GM12878 (cell line): ENCODE data around the gene PREX1. TPM values are rescaled to one million over a fixed set of nuclear protein-coding genes. Genes with fewer than 3 reads are reported as not detected.

Experiments used
- ATAC-seq: fragments of 200-7000 bp; cut with Tn5 transposase; 3 replicates; pipeline ENCODE4 v1.9.1; 2020; ENCODE audit warnings: mild to moderate bottlenecking, moderate library complexity
- BruUV-seq: library from RNA; stranded (reverse); fragments of 400-500 nt; replicated peaks from 2 replicates; lab custom pipeline; 2021; lab: Mats Ljungman, UMichigan
- CTCF ChIA-PET: fragments of 300-600 bp; sonication (Branson Sonifier 250); formaldehyde crosslinking; extraction: SDS; loops from one replicate; lab custom pipeline; 2021; ENCODE audit warnings: inconsistent platforms; lab: Yijun Ruan, JAX
- POLR2A ChIA-PET: fragments of 350-600 bp; formaldehyde crosslinking; extraction: SDS; loops from one replicate; lab custom pipeline; 2021; ENCODE audit warnings: inconsistent platforms; lab: Charles Lee
- RAD21 ChIA-PET: fragments of 300-600 bp; sonication (Branson Sonifier 250); formaldehyde crosslinking; loops from one replicate; lab custom pipeline; 2023; ENCODE audit warnings: antibody characterized with exemption; ENCODE audit not compliant: unreplicated experiment; lab: Charles Lee
- SMC1A ChIA-PET: fragments of 300-600 bp; sonication (Branson Sonifier 250); formaldehyde crosslinking; loops from one replicate; lab custom pipeline; 2023; ENCODE audit not compliant: unreplicated experiment, uncharacterized antibody; lab: Charles Lee
- DNase-seq: peaks from one replicate; pipeline ENCODE4 v3.0.0-alpha.2; 2011; ENCODE audit warnings: low read depth, low spot score
- FAIRE-seq: peaks from 3 replicates; lab custom pipeline; 2011; peaks lifted over from hg19 to GRCh38; lab: Jason Lieb, UNC
- H2AFZ ChIP-seq: 2 replicates; pipeline ENCODE4 v1.6.0; 2011; ENCODE audit warnings: low read depth, low read length, control low read depth; ENCODE audit not compliant: control insufficient read depth
- H3K27ac ChIP-seq: 2 replicates; pipeline ENCODE4 v1.5.1; 2011; ENCODE audit warnings: control low read depth; ENCODE audit not compliant: control insufficient read depth, insufficient read depth
- H3K27me3 ChIP-seq, 2 experiments: replicated peaks in 1 of 2; 2 replicates each; pipeline versions ENCODE4 v1.6.0 to v1.6.1; 2011; ENCODE audit warnings: low read length in 1 of 2; ENCODE audit not compliant: control insufficient read depth in 2 of 2, insufficient read depth in 2 of 2
- H3K36me3 ChIP-seq, 2 experiments: 2 replicates each; pipeline ENCODE4 v1.5.1; 2011; ENCODE audit warnings: low read length in 1 of 2; ENCODE audit not compliant: control insufficient read depth in 2 of 2, insufficient read depth in 2 of 2
- H3K4me1 ChIP-seq: 2 replicates; pipeline ENCODE4 v1.6.1; 2011; ENCODE audit warnings: mild to moderate bottlenecking, low read length, moderate library complexity, mixed read lengths; ENCODE audit not compliant: control insufficient read depth, insufficient read depth
- H3K4me2 ChIP-seq: 2 replicates; pipeline ENCODE4 v1.6.0; 2011; ENCODE audit warnings: control low read depth; ENCODE audit not compliant: control insufficient read depth, insufficient read depth
- H3K4me3 ChIP-seq: fragments of 200-600 bp; sonication (generic); 2 replicates; pipeline ENCODE4 v1.5.1; 2016
- H3K79me2 ChIP-seq: 2 replicates; pipeline ENCODE4 v1.6.0; 2011; ENCODE audit warnings: low read length; ENCODE audit not compliant: control insufficient read depth, insufficient read depth
- H3K9ac ChIP-seq: 2 replicates; pipeline ENCODE4 v1.8.0; 2011; ENCODE audit warnings: low read length, control low read depth, mixed read lengths; ENCODE audit not compliant: control insufficient read depth, insufficient read depth
- H3K9me3 ChIP-seq: replicated peaks from 3 replicates; pipeline ENCODE4 v1.5.1; 2011; ENCODE audit warnings: mild to moderate bottlenecking, low read length; ENCODE audit not compliant: control insufficient read depth, insufficient read depth
- H4K20me1 ChIP-seq: 2 replicates; pipeline ENCODE4 v1.6.0; 2011; ENCODE audit not compliant: control insufficient read depth, insufficient read depth
- EZH2 ChIP-seq: IDR thresholded peaks from 2 replicates; pipeline ENCODE4 v1.6.1; 2012; ENCODE audit warnings: low read depth, mild to moderate bottlenecking, control low read depth, inconsistent platforms, low read length, borderline replicate concordance; ENCODE audit not compliant: control insufficient read depth
- HDGF ChIP-seq: fragments of 450-650 bp; IDR thresholded peaks from 2 replicates; pipeline ENCODE4 v1.6.1; 2016; ENCODE audit warnings: antibody characterized with exemption
- PML ChIP-seq: IDR thresholded peaks from 2 replicates; pipeline ENCODE4 v1.6.1; 2012; ENCODE audit warnings: low read length, inconsistent platforms
- SKIL ChIP-seq: fragments of 450-650 bp; IDR thresholded peaks from 2 replicates; pipeline ENCODE4 v1.6.1; 2017; ENCODE audit warnings: mild to moderate bottlenecking, low read depth, inconsistent platforms; ENCODE audit not compliant: poor library complexity, severe bottlenecking
- SP1 ChIP-seq: IDR thresholded peaks from one replicate; pipeline ENCODE4 v1.6.1; 2011; ENCODE audit warnings: low read depth, low read length
- SUZ12 ChIP-seq: fragments of 200-600 bp; sonication (generic); IDR thresholded peaks from one replicate; pipeline ENCODE4 v1.6.1; 2018; ENCODE audit warnings: antibody characterized with exemption, mild to moderate bottlenecking; ENCODE audit not compliant: unreplicated experiment
- TCF3 ChIP-seq: IDR thresholded peaks from 2 replicates; pipeline ENCODE4 v1.6.1; 2012; ENCODE audit warnings: low read depth, mild to moderate bottlenecking, low read length, borderline replicate concordance; ENCODE audit not compliant: insufficient read depth
- ZBTB40 ChIP-seq: fragments of 450-650 bp; IDR thresholded peaks from 2 replicates; pipeline ENCODE4 v1.6.1; 2016; ENCODE audit warnings: mild to moderate bottlenecking, moderate library complexity, borderline replicate concordance
- ZNF622 ChIP-seq: fragments of 450-650 bp; IDR thresholded peaks from 2 replicates; pipeline ENCODE4 v1.6.1; 2017; ENCODE audit warnings: mild to moderate bottlenecking, inconsistent platforms
- ZNF687 ChIP-seq: fragments of 450-650 bp; IDR thresholded peaks from 2 replicates; pipeline ENCODE4 v1.6.1; 2017; ENCODE audit warnings: mild to moderate bottlenecking, moderate library complexity
- ZSCAN29 ChIP-seq: fragments of 450-650 bp; IDR thresholded peaks from 2 replicates; pipeline ENCODE4 v1.6.1; 2017; ENCODE audit warnings: mild to moderate bottlenecking, moderate library complexity
- WGBS: methylation state at CpG from one replicate; pipeline ENCODE4 v1.1.6; 2016; ENCODE audit warnings: low lambda C conversion rate; ENCODE audit not compliant: insufficient replicate concordance, insufficient coverage; ENCODE audit errors: missing lambda C conversion rate; 5-methylcytosine and 5-hydroxymethylcytosine counted together
- in situ Hi-C: fragments of 300-500 bp; cut with MboI; formaldehyde crosslinking; loops from 9 replicates; pipeline ENCODE4 v1.14.3; 2018; ENCODE audit warnings: mixed read lengths
- intact Hi-C: fragments of 100-400 bp; cut with micrococcal nuclease; formaldehyde crosslinking; loops from one replicate; pipeline ENCODE4 v1.14.2; 2022; ENCODE audit not compliant: unreplicated experiment
- polyA plus RNA-seq, 11 experiments: library from polyadenylated mRNA; depleted of rRNA in 4 of 11; unstranded in 6 of 11; stranded (reverse) in 5 of 11; fragments of >200 nt; fragmentation: Nextera tagmentation in 4 of 11; fragmentation: Illumina TruSeq in 1 of 11; extraction: Ambion mirVana in 4 of 11; extraction: Trizol in 1 of 11; gene quantifications; 1 replicate in 1 of 11; 2 replicates in 10 of 11; pipeline versions ENCODE4 v1.2.1 to v1.2.3, GENCODE V29; 2011 to 2016; ENCODE audit warnings: inconsistent platforms in 2 of 11, missing spikeins in 2 of 11, low read depth in 1 of 11
- total RNA-seq, 4 experiments: library from RNA; depleted of rRNA in 3 of 4; stranded (reverse); fragments of >200 nt in 3 of 4; fragmentation: Illumina TruSeq in 1 of 4; extraction: Trizol in 1 of 4; gene quantifications; 2 replicates each; pipeline versions ENCODE4 v1.2.1 to v1.2.3, GENCODE V29; 2013 to 2021

Gene PREX1
- total and polyA plus RNA-seq, 10 of the 15 experiments (the other 5 are each of a cell fraction or from before 2014, with no cell fraction given), result 2.6 to 114 (median 38.9) TPM

GRCh38 chr20:48801197-48801596 lies 26.6 kb downstream of the PREX1 start:
- no TSS peak for BruUV-seq
- ChIA-PET POLR2A (interaction anchor here (0.6 to 1.2 kb wide), 2 partner anchors 9 to 13 kb away, joined by 3 read pairs; no protein-coding TSS in a partner anchor), SMC1A (interaction anchor here (0.8 to 2.6 kb wide), 7 partner anchors 11 to 90 kb away, joined by 3 to 10 read pairs (median 3); no protein-coding TSS in a partner anchor), RAD21 (interaction anchor here (0.6 to 1.0 kb wide), 2 partner anchors 88 to 104 kb away, joined by 3 to 4 read pairs; no protein-coding TSS in a partner anchor), CTCF (interaction anchor here (1.1 kb wide), 1 partner anchor 12 kb away, joined by 3 read pairs; no protein-coding TSS in a partner anchor)
- no peaks in the 10 kb centered on the region; the same call in 2 of the 3 replicates for H3K9me3 ChIP-seq
- H3K9ac ChIP-seq, result no peak overlapping the region
- H3K27ac ChIP-seq, result no peak overlapping the region
- intact Hi-C loops, result no loop called here
- no peak for ATAC-seq
- H2AFZ ChIP-seq, result no peak overlapping the region
- peaks cover 9 to 21% of the 10 kb centered on the region in 2 experiments; a peak in 3 of 4 replicates for H3K36me3 ChIP-seq
- no peak overlapping the region for H3K4me3 ChIP-seq
- WGBS, result 36% methylated on average over 10 of the region's 10 CpGs
- peaks cover 94% of the 10 kb centered on the region for H3K79me2 ChIP-seq
- DNase-seq, result no peak
- no peak for FAIRE-seq
- in situ Hi-C loops, result no loop called here
- H4K20me1 ChIP-seq, result peaks cover 6% of the 10 kb centered on the region
- no peak overlapping the region for H3K4me2 ChIP-seq
- peaks cover 47% of the 10 kb centered on the region for H3K4me1 ChIP-seq
- no peaks in the 10 kb centered on the region for H3K27me3 ChIP-seq
- no peak for TF ChIP-seq SP1
- TF ChIP-seq HDGF, result no peak
- TF ChIP-seq SKIL, result no peak
- TF ChIP-seq ZNF687, result no peak
- TF ChIP-seq TCF3, result no peak
- TF ChIP-seq SUZ12, result no peak
- no peak for TF ChIP-seq ZNF622
- no peak for TF ChIP-seq ZBTB40
- no peak for TF ChIP-seq ZSCAN29
- TF ChIP-seq EZH2, result no peak
- no peak for TF ChIP-seq PML
